GM19023 (cell line): ENCODE results near the gene KCNAB2.
"Not testable (repeated sequence)": the region's sequence is repeated elsewhere in the genome, so short reads cannot be mapped to it uniquely, and the experiment has no call there.

Experiments used
- ATAC-seq: cut with Tn5 transposase; IDR thresholded peaks from one replicate; pipeline ENCODE4 v1.9.1; 2021; ENCODE audit warnings: mild to moderate bottlenecking, moderate library complexity; ENCODE audit not compliant: unreplicated experiment

Gene KCNAB2

DNA sequence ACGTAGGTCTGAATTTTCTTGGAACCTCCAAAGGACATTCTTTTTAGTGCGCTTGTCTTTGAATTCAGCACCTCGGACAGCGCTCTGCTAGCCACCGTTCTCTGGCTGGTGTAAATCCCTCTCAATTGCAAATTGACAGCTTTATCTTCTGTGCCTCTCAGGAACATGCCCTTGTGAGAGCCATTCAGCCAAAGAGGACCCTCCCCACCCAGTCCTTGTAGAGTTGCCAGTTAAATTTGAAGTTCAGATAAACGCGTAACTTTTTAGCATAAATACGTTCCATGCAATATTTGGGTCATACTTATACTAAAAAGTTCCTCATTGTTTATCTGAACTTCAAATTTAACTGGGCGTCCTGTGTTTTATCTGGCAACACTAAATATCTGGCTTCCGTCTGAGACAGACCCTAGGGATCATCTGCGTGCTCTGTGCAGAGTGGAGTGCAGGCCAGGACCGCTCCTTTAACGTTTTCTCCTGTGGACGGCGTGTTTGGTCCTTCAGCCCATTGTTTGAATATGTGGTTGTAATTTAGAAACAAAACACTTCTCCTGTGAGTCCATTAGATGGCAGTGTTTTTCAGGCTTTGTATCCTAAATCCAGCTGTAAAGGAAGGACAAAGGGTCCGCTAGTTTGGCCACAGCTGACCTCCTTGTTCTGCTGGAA is 7.0 kb downstream of the KCNAB2 start:
- no peak for ATAC-seq

DNA sequence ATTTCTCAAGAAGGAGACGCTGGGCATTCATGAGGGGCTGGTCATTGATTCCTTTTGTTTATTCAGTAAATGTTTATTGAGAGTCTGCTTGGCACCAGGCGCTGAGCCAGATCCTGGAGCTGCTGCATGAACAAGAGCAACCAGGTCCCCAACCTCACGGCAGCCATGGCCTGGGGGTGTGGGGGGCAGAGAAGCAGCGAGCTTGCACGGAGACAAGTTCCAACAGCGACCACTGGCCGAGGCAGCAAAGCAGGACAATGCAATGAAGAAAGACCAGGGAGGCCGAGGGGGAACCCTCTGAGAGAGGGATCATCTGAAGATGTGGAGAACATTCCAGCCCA is 7.5 kb downstream of the KCNAB2 start:
- no peak for ATAC-seq

DNA sequence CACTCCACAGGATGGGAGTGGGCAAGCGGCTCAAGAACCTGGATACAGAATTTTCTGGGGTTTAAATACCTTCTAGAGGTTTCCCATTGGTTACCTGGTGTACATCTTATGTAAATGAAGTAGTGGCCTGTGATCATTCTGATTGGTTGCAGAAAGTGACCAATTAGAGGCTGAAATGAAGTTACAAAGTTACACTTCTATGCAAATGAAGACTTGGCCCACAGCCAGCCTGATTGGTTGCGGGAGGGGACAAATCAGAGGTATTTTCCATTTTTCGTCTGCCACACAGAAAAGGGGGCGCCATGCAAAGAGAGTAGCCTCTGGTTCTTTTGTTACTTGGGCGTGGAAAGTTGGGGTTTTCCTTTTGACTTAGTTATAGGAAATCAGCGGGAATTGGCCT is 8.9 kb downstream of the KCNAB2 start:
- no peak for ATAC-seq

DNA sequence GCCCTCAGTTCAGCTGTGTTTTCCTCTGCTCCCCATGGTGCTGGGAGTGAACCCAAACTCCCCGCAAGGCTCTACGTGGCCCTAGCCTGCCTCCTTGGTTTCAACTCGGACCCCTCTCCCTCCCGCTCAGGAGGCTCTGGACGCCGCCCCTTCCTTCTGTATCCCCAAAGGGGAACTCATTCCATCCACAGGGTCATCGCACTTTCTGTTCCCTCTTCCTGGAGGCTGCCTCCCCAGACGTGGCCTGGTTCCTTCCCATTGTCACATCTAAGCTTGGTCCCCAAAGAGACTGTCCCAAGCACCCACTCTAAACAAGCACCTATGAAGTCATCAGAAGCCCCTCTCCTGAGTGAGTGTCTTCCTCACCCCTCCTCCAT is 10.9 kb downstream of the KCNAB2 start:
- no peak for ATAC-seq

DNA sequence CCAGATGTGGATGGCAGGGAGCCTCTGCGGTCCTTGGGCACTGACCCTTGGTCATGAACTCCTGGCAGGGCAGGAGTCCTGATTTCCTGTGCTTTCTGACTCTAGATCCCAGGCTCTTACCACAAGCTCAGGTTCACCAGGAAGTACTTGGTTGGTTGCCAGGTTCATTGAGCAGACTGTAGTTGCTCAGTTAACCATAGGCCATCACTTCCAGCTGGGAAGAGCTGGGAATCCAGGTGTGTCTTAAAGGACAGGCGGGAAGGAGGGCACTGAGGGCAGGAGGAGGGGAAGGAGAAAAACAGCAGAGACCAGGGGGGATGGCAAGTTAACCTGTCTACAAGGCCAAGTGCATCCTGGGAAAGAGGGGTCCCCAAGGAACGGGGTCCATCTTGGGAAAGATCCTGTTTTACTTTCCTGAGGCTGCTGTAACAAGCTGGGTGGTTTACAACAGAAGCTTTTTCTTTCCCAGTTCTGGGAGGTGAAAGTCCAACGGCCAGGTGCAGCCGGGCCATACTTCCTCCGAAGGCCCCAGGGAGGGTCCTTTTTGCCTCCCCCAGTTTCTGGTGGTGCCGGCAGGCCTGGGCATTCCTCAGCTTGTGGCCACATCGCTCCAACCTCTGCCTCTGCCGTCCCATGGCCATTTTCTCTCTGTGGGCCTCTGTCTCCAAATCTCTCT is 11.6 kb downstream of the KCNAB2 start:
- ATAC-seq, result no peak

DNA sequence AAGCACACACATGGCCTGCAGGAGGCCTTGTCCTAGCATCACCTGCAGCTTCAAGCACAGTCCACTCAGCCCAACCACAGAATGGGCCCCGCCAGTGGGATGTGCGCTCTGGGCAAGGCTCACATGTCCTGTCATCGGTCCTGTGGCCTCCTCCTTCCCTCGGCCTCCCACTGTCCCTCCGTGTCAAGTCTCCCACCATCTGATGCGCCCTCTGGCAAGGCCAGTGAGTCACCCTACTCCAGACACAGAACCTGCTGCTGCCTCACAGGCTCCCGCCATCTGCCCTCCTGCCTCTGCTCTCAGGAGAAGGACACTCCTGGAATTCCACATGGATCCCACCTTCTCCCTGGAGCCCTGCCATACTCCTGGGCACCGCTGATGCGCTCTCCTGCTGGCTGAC is 14.2 kb downstream of the KCNAB2 start:
- no peak for ATAC-seq

DNA sequence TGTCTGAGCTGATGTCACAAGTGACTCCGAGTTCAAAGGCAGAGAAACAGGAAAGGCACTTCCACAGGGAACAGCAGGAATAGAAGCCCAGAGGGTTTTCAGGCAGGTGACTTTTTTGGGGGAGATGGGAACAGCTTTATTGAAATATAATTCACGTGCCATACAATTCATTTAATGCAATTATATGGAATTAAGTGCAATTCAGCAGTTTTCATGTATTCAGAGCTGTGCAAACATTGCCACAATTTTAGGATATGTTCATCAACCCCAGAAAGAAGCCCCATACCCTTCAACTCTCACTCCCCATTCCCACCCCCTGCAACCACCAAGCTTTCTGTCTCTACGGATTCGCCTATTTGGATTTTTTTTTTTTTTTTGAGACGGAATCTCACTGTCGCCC is 17.0 kb downstream of the KCNAB2 start:
- no peak for ATAC-seq

DNA sequence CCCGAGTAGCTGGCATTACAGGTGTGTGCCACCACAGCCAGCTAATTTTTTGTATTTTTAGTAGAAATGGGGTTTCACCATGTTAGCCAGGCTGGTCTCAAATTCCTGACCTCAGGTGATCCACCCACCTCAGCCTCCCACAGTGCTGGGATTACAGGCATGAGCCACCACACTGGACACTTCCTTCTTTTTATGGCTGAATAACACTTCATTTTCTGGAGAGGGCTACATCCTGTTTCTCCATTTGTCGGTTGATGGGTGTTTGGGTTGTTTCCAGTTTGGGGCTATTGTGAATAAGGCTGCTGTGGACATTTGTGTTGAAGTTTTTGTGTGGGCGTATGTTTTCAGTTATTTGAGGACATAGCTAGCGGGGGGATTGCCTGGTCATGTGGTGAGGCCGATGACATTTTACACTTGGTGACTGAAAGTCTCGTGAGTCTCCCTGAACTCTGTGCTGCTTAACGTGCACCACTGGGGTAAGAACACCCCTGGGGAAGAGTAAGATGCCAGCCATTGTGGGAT is 17.9 kb downstream of the KCNAB2 start:
- ATAC-seq, result not testable (repeated sequence)

DNA sequence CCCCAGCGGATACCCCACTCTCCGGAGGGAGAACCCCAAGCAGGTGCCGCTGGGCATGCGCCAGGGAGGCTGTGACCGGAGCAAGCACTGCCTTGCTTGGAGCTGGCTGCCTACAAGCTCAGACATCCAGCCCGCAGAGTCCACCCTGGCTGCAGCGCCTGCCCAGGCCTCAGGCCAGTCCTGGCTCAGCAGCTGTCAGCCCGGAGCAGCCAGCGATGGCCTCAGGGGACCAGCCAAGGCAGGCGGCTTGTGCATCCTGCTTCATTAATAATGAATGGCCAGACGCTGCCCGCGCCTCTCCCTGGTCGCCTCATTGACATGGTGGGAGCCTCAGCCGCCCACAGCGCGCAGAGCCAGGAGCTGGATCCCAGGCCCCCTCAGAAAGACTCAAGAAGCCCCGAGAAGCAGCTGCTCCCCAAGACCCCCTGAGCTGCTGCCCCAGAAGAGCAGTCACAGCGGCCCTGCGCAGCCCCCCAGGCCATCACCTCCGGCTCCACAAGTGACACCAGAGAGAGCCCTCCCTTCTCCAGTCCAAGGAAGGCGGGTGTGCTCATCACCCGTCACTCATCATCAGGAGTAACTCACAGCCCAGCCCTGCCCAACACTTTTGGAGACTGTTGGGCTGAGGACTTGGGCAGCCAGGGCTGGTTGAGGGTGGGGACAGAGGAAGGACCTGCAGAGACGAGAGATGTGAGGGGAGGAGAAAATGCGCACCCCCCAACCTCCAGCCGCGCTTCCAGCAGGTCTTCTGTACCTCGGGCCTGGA is 19.6 kb downstream of the KCNAB2 start:
- no peak for ATAC-seq

DNA sequence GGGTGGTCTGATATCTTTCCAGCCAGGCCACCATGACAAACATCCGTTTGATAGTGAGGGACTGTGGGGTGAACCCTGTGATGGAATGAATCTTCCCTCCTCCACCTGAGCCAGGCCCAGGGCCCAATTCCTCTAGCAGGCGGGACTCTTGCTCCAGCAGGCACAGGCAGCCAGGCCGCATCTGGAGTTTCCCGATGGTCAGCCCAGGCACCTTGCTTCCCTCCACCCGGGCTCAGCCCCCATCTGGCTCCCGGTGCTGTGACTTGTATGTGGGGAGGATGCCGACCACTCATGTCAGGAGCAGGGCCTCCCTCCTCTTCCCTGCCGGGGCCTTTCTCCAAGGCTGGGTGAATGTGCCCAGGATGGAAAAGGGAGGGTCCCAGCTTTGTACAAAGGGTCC is 21.0 kb downstream of the KCNAB2 start:
- ATAC-seq, result no peak

DNA sequence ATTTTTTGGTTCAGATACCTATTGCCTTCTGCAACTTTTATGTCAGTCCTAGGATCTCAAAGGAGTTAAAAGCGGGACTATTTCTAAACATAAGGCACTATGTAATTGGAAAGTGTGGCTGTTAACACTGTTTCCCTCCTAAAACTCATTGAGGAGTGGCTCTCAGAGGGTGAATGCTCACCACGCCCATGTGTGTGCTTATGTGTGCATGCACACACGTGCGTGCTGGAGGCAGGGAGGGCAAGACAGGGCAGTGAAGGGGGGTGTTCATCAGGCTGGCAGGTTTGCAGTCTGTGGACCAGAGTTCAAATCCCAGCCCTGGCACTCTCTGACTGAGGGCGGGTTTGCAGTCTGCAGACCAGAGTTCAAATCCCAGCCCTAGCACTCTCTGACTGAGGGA is 22.4 kb downstream of the KCNAB2 start:
- ATAC-seq, result no peak

DNA sequence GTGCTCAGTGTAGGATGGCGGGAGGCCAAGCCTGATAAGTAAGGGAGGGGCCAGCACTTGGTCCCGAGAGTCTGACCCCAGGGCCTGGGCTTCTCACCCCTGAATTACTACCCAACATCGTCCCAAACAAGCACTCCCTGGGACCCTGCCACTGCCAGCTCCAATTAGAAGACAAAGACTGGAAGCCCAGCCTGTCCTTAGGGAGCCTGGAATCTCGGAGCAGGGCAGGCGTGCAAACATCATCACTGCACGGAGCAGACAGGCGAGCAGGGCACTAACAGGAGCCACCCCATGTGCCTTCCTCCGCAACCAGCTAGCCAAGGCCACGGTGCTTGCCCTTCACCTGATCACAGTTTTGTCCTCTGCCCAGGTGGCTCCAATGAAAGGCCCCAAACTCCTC is 23.2 kb downstream of the KCNAB2 start:
- no peak for ATAC-seq

DNA sequence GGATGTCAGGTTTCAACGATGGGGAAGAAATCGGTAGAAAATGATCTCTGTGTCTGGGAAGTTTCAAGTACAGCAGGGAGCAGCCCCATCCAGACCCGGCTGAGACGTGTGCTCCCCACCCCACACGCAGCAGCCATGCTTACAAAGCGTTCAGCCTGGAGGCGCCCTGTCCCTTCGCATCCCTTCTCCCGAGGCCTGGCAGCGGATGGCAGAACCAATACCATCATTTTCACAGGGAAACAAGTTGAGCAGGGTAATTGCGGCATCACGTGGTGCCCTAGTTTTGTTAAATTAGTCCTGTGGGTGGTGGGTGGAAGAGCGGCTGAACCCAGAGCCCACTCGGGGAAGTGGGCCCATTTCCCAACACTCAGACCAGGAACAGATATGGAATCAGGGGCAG is 23.9 kb downstream of the KCNAB2 start:
- ATAC-seq, result no peak

DNA sequence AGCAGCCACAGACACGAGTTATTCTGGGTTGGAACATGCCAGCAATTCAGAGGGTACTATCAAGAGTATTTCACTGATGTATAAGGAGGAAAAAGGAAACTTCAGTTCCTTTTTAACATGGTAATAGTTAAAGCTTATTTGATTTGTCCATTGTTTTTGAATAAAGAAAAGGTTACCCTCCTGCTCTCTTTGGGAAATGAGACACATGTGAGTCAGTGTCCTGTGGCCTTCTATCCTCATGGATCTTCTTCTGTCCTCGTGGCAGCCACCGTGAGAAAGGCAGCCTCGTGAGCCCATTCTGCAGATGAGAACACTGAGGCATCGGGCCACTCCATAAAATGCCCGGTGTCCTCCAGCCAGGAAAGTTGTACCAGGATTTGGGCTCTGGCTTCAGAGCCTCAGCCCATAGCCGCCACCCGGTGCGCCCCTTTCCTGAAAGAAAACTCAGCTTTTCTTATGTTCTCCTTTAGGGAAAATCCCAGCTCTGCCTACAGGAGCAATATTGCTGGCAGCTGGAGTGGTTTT is 24.8 kb downstream of the KCNAB2 start:
- no peak for ATAC-seq

DNA sequence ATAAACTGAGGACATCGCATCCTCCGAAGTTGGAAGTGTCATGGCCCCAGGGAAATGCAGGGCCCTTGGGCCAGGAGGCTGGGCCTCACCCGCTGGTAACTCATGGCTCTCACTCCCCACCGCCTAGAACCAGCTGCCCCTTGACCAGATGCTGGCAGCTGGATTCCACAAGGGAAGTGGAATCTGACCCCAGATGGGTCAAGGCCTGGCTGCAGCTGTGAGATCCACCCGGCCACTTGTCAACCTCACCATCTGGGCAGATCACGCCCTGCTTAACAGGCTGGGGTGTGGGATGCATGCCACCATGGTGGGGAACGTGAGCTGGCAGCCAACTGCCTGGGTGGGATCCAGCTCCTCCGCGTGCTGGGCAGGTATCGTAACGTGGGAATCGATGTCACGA is 25.5 kb downstream of the KCNAB2 start:
- no peak for ATAC-seq

DNA sequence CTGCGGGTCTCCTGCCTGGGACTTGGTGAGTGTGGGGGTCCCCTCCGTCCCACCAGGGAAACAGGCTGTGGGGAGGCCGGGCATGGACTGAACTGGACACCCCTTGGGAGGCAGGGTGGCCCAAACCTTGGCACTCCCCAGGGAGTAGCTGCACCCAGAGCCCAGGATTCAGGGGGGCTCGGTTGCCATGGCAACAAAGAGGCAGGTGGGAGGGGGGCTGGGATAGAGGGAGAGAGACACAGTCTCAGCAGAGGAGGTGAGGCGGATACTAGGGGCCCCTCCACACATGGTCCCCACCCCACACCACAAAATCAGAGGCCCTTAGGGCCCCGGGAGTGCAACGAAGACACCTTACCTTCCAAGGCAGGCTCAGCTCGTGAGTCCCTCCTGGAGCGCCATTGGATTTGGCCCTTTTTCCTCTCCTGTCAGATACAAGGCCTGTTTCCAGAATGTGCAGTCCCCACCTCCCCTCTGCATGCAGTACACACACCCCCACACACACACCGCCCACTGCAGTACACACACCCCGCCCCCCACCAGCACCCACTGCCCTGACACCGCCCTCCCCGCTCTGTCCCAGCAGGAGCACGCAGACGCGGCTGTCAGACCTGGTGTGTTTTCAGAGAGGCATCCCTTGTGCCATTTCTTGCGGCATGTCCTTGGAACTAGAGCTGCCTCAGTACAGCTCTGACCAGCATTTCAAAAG is 27.2 kb downstream of the KCNAB2 start:
- ATAC-seq, result no peak

DNA sequence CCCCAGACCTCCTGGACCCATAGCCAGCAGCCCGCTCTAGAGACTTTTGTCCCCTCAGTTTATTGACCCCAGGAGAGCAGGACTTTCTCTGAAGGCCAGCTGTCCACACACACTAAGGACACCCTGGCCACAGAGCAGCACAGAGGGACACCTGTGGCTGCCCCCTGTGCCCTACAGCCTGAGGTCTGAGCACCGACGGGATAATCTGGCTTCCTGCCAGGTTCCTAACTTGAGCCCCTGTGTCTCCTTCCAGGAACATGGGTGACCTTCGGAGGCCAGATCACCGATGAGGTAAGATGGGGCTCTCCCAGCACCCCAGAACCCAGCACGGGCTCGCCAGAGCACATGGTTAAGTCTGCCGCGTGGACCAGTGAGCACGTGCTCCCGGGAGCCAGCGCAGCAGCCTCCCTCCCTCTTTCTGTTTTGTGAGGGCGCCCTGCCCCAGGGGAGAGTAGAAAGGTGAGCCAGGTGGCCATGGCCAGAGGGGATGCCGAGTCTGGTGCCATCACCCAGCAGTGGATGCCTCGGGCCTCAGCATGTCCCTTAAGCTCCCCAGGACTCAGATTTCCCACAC is 27.9 kb downstream of the KCNAB2 start:
- ATAC-seq, result no peak

DNA sequence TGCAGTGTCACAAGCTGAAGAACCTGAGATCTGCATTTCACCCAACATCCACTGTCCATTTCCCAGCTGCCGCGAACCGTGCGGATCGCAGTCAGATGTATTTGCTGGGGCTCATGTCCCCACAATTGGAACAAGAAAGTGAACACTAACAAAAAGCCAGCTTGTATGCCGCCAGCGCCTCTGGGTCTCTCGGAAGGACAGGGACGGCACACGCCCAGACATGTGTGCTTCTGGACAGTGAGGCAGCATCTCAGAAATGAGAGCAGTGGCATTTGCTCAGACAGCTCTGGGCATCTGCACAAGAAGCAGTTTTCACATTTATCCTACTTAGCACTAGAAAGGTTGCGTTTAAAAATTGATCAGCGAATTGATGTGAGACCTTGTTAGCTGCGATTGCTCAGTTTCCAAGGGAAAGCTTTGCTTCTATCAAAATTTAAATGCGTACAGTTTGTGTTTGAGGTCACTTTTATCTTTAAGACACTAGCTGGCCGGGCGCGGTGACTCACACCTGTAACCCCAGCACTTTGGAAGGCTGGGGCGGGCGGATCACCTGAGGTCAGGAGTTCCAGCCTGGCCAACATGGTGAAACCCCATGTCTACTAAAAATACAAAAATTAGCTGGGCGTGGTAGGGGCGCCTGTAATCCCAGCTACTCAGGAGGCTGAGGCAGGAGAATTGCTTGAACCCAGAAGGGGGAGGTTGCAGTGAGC is 28.7 kb downstream of the KCNAB2 start:
- ATAC-seq, result no peak

DNA sequence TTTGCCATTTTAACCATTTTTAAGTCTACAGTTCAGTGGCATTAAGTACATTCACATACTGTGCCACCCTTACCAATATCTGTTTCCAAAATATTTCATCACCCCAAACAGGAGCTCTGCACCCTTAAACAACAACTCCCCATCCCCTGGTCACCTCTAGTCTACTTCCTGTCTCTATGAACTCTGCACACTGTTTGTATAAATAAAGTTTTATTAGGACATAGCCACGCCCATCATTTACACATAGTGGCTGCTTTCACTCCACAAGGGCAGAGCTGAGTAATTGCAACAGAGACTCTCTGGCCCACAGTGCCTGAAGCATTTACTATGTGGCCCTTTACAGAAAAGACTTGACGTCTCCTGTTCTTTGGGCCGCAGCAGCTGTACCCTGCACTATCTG is 30.1 kb downstream of the KCNAB2 start:
- ATAC-seq, result no peak

DNA sequence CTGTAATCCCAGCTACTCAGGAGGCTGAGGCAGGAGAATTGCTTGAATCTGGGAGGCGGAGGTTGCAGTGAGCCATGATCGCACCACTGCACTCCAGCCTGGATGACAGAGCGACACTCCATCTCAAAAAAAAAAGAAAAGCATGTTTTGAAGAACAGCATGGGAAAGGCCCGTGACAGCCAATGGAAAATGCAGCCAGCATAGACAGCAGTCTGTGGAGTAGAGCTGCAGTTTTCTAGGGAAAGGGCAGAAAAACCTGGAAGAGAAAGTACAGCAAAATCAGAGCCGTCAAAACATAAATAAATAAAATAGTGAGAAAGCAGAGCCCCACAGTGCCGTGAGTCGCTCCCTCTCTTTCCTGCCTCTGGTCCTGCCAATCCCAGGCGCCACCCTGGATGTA is 31.4 kb downstream of the KCNAB2 start:
- ATAC-seq, result not testable (repeated sequence)
